Keratinocyte (primary cell): ENCODE data around the gene SLC39A11.

Experiments used
- CTCF ChIP-seq, 3 experiments: IDR thresholded peaks in 1 of 3; conservative IDR thresholded peaks in 1 of 3; optimal IDR thresholded peaks in 1 of 3; 2 replicates in 2 of 3; 3 replicates in 1 of 3; pipeline versions ENCODE3 to v1.5.1; 2011; ENCODE audit warnings: low read length in 3 of 3, mild to moderate bottlenecking in 3 of 3, moderate library complexity in 2 of 3, control low read depth in 1 of 3, inconsistent platforms in 1 of 3; ENCODE audit not compliant: insufficient read depth in 2 of 3; ENCODE audit errors: extremely low read depth in 1 of 3
- EZH2 ChIP-seq: IDR thresholded peaks from one replicate; pipeline ENCODE4 v1.6.1; 2012; ENCODE audit warnings: inconsistent platforms, mild to moderate bottlenecking, low read length, moderate library complexity

GRCh38 chr17:72968798-72969197 is 123.7 kb downstream of the SLC39A11 start:
- TF ChIP-seq CTCF (optimal IDR thresholded peaks at IDR 0.05 in 1 of 3, IDR thresholded peaks at IDR 0.05 in 1 of 3, conservative IDR thresholded peaks at IDR 0.05 in 1 of 3; ENCODE audit: extremely low read depth in 1 of 3, insufficient read depth in 2 of 3, low read length in 3 of 3) (no peak), EZH2 (no peak)
